SK-N-SH (cell line): ENCODE measurements around the gene BMP2K. TPM values are rescaled to one million over a fixed set of nuclear protein-coding genes. Genes with fewer than 3 reads are reported as not detected.

Source experiments
- CTCF ChIA-PET: fragments of 300-600, 350-600 bp; formaldehyde crosslinking; extraction: SDS; loops from one replicate; lab custom pipeline; 2021; lab: Yijun Ruan, JAX
- POLR2A ChIA-PET: fragments of 350-600 bp; sonication (Branson Sonifier 250); formaldehyde crosslinking; extraction: SDS; loops from one replicate; lab custom pipeline; 2020; ENCODE audit warnings: antibody characterized with exemption, inconsistent platforms; lab: Yijun Ruan, JAX
- DNase-seq: peaks from one replicate; pipeline ENCODE4 v3.0.0; 2012
- H2AFZ ChIP-seq: fragments of 200-600 bp; sonication (generic); 2 replicates; pipeline ENCODE4 v1.8.1; 2016; ENCODE audit warnings: antibody characterized with exemption, mild to moderate bottlenecking, low read depth
- H3F3A ChIP-seq: fragments of 200-600 bp; sonication (generic); replicated peaks from 2 replicates; pipeline ENCODE3; 2016; ENCODE audit warnings: antibody characterized with exemption, mild to moderate bottlenecking; ENCODE audit not compliant: insufficient read depth
- H3K27ac ChIP-seq, 2 experiments: fragments of 200-500 bp in 1 of 2; fragments of 200-600 bp in 1 of 2; sonication (Bioruptor generic) in 1 of 2; sonication (generic), shearing (Covaris generic) in 1 of 2; 2 replicates each; pipeline versions ENCODE4 v1.5.1 to v1.6.1; 2014 to 2016; ENCODE audit warnings: low read depth in 2 of 2, inconsistent platforms in 1 of 2, low read length in 1 of 2, mild to moderate bottlenecking in 1 of 2, mixed read lengths in 1 of 2
- H3K27me3 ChIP-seq: fragments of 200-600 bp; sonication (generic), shearing (Covaris generic); 2 replicates; pipeline ENCODE4 v1.6.1; 2016; ENCODE audit warnings: mixed run types; ENCODE audit not compliant: insufficient read depth
- H3K36me3 ChIP-seq, 2 experiments: fragments of 200-500 bp in 1 of 2; fragments of 200-600 bp in 1 of 2; sonication (Bioruptor generic) in 1 of 2; sonication (generic) in 1 of 2; replicated peaks in 1 of 2; 2 replicates each; pipeline versions ENCODE3 to v1.5.1; 2014 to 2016; ENCODE audit warnings: low read length in 1 of 2, mild to moderate bottlenecking in 1 of 2; ENCODE audit not compliant: insufficient read depth in 2 of 2, control insufficient read depth in 1 of 2
- H3K4me1 ChIP-seq, 2 experiments: fragments of 200-500 bp in 1 of 2; fragments of 200-600 bp in 1 of 2; sonication (Bioruptor generic) in 1 of 2; sonication (generic), shearing (Covaris generic) in 1 of 2; 2 replicates each; pipeline versions ENCODE4 v1.5.1 to v1.6.1; 2014 to 2016; ENCODE audit warnings: low read depth in 1 of 2, low read length in 1 of 2, mixed run types in 1 of 2; ENCODE audit not compliant: insufficient read depth in 2 of 2, control insufficient read depth in 1 of 2
- H3K4me2 ChIP-seq: fragments of 200-600 bp; sonication (generic), shearing (Covaris generic); 2 replicates; pipeline ENCODE4 v1.6.1; 2017; ENCODE audit warnings: mixed run types
- H3K4me3 ChIP-seq, 2 experiments: fragments of 200-500 bp in 1 of 2; fragments of 200-600 bp in 1 of 2; sonication (Bioruptor generic) in 1 of 2; sonication (generic), shearing (Covaris generic) in 1 of 2; 2 replicates each; pipeline versions ENCODE4 v1.5.1 to v1.8.1; 2014 to 2016; ENCODE audit warnings: low read depth in 2 of 2, inconsistent platforms in 1 of 2, low read length in 1 of 2, mild to moderate bottlenecking in 1 of 2, mixed read lengths in 1 of 2, moderate library complexity in 1 of 2
- H3K79me2 ChIP-seq: fragments of 200-600 bp; sonication (generic); 2 replicates; pipeline ENCODE4 v1.8.1; 2017; ENCODE audit warnings: mild to moderate bottlenecking; ENCODE audit not compliant: insufficient read depth
- H3K9ac ChIP-seq: fragments of 200-600 bp; sonication (generic); 2 replicates; pipeline ENCODE4 v1.6.1; 2017; ENCODE audit warnings: mixed run types
- H3K9me2 ChIP-seq: fragments of 200-600 bp; sonication (generic); 2 replicates; pipeline ENCODE4 v1.6.1; 2017; ENCODE audit warnings: mixed run types
- H3K9me3 ChIP-seq: fragments of 200-600 bp; sonication (generic); 2 replicates; pipeline ENCODE4 v1.6.1; 2017; ENCODE audit warnings: mixed run types, mild to moderate bottlenecking, moderate library complexity
- H4K20me1 ChIP-seq: fragments of 200-600 bp; sonication (generic); 2 replicates; pipeline ENCODE4 v1.6.1; 2017; ENCODE audit warnings: mild to moderate bottlenecking, mixed run types; ENCODE audit not compliant: insufficient read depth
- CHD2 ChIP-seq: fragments of 150-350 bp; IDR thresholded peaks from 2 replicates; pipeline ENCODE4 v1.6.1; 2018; ENCODE audit warnings: low read length; ENCODE audit not compliant: partially characterized antibody
- ELF1 ChIP-seq: IDR thresholded peaks from 2 replicates; pipeline ENCODE4 v1.4.0; 2012
- EP300 ChIP-seq, 2 experiments: IDR thresholded peaks; 2 replicates each; pipeline versions ENCODE4 v1.4.0 to v1.6.1; 2012; ENCODE audit warnings: borderline replicate concordance in 1 of 2, low read depth in 1 of 2, low read length in 1 of 2
- EZH2phosphoT487 ChIP-seq: fragments of 200-600 bp; sonication (generic); IDR thresholded peaks from 2 replicates; pipeline ENCODE4 v1.6.1; 2017; ENCODE audit warnings: low read depth, mixed run types, mild to moderate bottlenecking, antibody characterized with exemption, moderate library complexity, borderline replicate concordance
- FOXM1 ChIP-seq: IDR thresholded peaks from 2 replicates; pipeline ENCODE4 v1.4.0; 2012; ENCODE audit warnings: low read depth, mild to moderate bottlenecking
- GATA2 ChIP-seq: sonication (generic); formaldehyde crosslinking; IDR thresholded peaks from 2 replicates; pipeline ENCODE4 v1.5.0; 2020; ENCODE audit warnings: mild to moderate bottlenecking, missing genetic modification reagents
- JUND ChIP-seq: IDR thresholded peaks from 2 replicates; pipeline ENCODE4 v1.4.0; 2012
- NFIC ChIP-seq: IDR thresholded peaks from 2 replicates; pipeline ENCODE4 v1.4.0; 2012; ENCODE audit warnings: borderline replicate concordance
- NRF1 ChIP-seq: IDR thresholded peaks from 2 replicates; pipeline ENCODE4 v1.6.1; 2012; ENCODE audit warnings: low read depth, mild to moderate bottlenecking, low read length
- RCOR1 ChIP-seq: fragments of 150-350 bp; IDR thresholded peaks from 2 replicates; pipeline ENCODE4 v1.6.1; 2017; ENCODE audit warnings: antibody characterized with exemption, low read length
- SIN3A ChIP-seq: IDR thresholded peaks from 2 replicates; pipeline ENCODE4 v1.6.1; 2012; ENCODE audit warnings: low read depth, mild to moderate bottlenecking, low read length, moderate library complexity, borderline replicate concordance
- SMC3 ChIP-seq: IDR thresholded peaks from 2 replicates; pipeline ENCODE4 v1.6.1; 2012; ENCODE audit warnings: low read depth, low read length, improper control_type of control experiment
- TEAD4 ChIP-seq: IDR thresholded peaks from 2 replicates; pipeline ENCODE4 v1.4.0; 2012; ENCODE audit warnings: mild to moderate bottlenecking, borderline replicate concordance; ENCODE audit not compliant: insufficient read depth
- WGBS: methylation state at CpG from one replicate; pipeline ENCODE4 v1.1.6; 2017; ENCODE audit warnings: low lambda C conversion rate; 5-methylcytosine and 5-hydroxymethylcytosine counted together
- polyA plus RNA-seq, 3 experiments: library from polyadenylated mRNA; depleted of rRNA; stranded (reverse); fragments of >200 nt; gene quantifications; 2 replicates each; pipeline ENCODE4 v1.2.3, GENCODE V29; 2012
- TF ChIP-seq, protein P1 (sequence below): IDR thresholded peaks from 2 replicates; pipeline ENCODE4 v1.6.1; 2012; ENCODE audit warnings: mild to moderate bottlenecking, low read depth, low read length, moderate library complexity
- TF ChIP-seq, protein P2 (sequence below): IDR thresholded peaks from 2 replicates; pipeline ENCODE4 v1.4.0; 2012; ENCODE audit warnings: low read depth, borderline replicate concordance
- TF ChIP-seq, protein P3 (sequence below): fragments of 150-350 bp; IDR thresholded peaks from 2 replicates; pipeline ENCODE4 v1.6.1; 2016; ENCODE audit warnings: mild to moderate bottlenecking, low read depth, low read length

BMP2K gene
- polyA plus RNA-seq, 1 of the 3 experiments (the other 2 are of a cell fraction): 7.2 TPM

DNA sequence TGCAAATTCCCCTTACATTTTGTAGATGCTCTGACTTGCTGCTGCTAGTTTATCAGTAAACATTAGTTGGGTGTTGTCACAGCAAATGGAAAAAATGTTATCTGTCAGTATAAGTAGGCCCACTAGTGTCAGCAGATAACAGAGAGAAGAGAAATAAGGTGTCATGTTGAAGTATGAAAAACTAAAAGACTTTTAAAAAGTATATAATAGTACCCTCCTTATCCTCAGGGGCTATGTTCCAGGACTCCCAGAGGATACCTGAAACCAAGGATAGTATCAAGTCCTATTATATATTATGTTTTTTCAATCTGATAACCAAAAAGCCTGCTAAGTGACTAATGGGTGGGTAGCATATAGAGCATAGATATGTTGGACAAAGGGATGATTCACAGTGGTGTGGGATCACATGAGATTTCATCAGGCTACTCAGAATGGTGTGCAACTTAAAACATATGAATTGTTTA is 11.6 kb upstream of the BMP2K start (continued):
- no peak for TF ChIP-seq EZH2phosphoT487
- TF ChIP-seq TEAD4: no peak
- TF ChIP-seq, protein P1, sequence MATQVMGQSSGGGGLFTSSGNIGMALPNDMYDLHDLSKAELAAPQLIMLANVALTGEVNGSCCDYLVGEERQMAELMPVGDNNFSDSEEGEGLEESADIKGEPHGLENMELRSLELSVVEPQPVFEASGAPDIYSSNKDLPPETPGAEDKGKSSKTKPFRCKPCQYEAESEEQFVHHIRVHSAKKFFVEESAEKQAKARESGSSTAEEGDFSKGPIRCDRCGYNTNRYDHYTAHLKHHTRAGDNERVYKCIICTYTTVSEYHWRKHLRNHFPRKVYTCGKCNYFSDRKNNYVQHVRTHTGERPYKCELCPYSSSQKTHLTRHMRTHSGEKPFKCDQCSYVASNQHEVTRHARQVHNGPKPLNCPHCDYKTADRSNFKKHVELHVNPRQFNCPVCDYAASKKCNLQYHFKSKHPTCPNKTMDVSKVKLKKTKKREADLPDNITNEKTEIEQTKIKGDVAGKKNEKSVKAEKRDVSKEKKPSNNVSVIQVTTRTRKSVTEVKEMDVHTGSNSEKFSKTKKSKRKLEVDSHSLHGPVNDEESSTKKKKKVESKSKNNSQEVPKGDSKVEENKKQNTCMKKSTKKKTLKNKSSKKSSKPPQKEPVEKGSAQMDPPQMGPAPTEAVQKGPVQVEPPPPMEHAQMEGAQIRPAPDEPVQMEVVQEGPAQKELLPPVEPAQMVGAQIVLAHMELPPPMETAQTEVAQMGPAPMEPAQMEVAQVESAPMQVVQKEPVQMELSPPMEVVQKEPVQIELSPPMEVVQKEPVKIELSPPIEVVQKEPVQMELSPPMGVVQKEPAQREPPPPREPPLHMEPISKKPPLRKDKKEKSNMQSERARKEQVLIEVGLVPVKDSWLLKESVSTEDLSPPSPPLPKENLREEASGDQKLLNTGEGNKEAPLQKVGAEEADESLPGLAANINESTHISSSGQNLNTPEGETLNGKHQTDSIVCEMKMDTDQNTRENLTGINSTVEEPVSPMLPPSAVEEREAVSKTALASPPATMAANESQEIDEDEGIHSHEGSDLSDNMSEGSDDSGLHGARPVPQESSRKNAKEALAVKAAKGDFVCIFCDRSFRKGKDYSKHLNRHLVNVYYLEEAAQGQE: no peak
- TF ChIP-seq SMC3: no peak
- no peak for TF ChIP-seq ELF1
- TF ChIP-seq, protein P2, sequence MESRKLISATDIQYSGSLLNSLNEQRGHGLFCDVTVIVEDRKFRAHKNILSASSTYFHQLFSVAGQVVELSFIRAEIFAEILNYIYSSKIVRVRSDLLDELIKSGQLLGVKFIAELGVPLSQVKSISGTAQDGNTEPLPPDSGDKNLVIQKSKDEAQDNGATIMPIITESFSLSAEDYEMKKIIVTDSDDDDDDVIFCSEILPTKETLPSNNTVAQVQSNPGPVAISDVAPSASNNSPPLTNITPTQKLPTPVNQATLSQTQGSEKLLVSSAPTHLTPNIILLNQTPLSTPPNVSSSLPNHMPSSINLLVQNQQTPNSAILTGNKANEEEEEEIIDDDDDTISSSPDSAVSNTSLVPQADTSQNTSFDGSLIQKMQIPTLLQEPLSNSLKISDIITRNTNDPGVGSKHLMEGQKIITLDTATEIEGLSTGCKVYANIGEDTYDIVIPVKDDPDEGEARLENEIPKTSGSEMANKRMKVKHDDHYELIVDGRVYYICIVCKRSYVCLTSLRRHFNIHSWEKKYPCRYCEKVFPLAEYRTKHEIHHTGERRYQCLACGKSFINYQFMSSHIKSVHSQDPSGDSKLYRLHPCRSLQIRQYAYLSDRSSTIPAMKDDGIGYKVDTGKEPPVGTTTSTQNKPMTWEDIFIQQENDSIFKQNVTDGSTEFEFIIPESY: no peak
- no peak for TF ChIP-seq FOXM1

DNA sequence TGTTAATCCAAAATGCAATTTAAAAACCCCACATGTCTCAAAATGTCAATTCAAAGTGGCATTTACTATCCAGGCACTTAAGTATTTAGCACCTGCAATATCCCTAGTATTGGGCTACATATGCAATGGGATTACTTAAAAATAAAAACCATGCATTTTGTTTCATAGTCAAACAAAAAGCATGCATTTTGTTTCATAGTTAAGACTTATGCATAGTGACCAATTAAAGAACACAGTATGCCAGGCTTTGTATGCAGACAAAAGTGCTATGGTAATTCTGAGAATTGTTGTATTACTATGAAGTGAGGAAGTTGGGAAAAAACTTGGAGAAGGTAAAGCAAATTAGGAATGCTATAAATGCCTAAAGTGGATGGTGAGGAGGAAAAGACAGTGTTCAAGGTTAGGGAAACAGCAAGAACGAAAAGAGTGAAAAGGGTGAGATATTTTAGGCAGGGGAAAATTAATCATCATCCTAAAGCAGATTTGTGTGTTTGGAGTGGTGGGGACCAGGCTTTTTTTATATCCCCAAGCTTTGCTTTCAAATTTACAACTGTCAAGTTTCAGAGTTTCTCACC is 10.6 kb upstream of the BMP2K start:
- Histone ChIP-seq H3K36me3 (no peaks in the 10 kb centered on the region), H3K27me3 (no peaks in the 10 kb centered on the region), H3K9me3 (no peaks in the 10 kb centered on the region), H3K4me3 (no peak overlapping the region), H3K4me2 (no peak overlapping the region), H2AFZ (no peak overlapping the region), H3K9ac (no peak overlapping the region), H3K4me1 (no peaks in the 10 kb centered on the region; a peak in 2 of 4 replicates), H3K79me2 (no peaks in the 10 kb centered on the region), H4K20me1 (no peaks in the 10 kb centered on the region), H3K27ac (no peak overlapping the region), H3K9me2 (no peaks in the 10 kb centered on the region), H3F3A (peaks cover 29% of the 10 kb centered on the region)
- no peak for DNase-seq
- WGBS: 86% methylated on average over 1 of the region's 1 CpG
- CTCF ChIA-PET: no interaction called here
- POLR2A ChIA-PET: no interaction called here
- no peak for TF ChIP-seq EP300 (IDR thresholded peaks at IDR 0.05; ENCODE audit: borderline replicate concordance in 1 of 2, low read depth in 1 of 2, low read length in 1 of 2)
- TF ChIP-seq NRF1: no peak
- no peak for TF ChIP-seq SMC3
- no peak for TF ChIP-seq GATA2
- TF ChIP-seq, protein P2: no peak
- TF ChIP-seq EZH2phosphoT487: no peak
- TF ChIP-seq, protein P3, sequence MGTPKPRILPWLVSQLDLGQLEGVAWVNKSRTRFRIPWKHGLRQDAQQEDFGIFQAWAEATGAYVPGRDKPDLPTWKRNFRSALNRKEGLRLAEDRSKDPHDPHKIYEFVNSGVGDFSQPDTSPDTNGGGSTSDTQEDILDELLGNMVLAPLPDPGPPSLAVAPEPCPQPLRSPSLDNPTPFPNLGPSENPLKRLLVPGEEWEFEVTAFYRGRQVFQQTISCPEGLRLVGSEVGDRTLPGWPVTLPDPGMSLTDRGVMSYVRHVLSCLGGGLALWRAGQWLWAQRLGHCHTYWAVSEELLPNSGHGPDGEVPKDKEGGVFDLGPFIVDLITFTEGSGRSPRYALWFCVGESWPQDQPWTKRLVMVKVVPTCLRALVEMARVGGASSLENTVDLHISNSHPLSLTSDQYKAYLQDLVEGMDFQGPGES: no peak
- no peak for TF ChIP-seq JUND
- no peak for TF ChIP-seq SIN3A
- TF ChIP-seq, protein P1: no peak
- no peak for TF ChIP-seq NFIC
- no peak for TF ChIP-seq CHD2
- TF ChIP-seq RCOR1: no peak
